ENCODE data around the gene CLEC2L. TPM values are rescaled to one million over a fixed set of nuclear protein-coding genes. Genes with fewer than 3 reads are reported as not detected.

Gene CLEC2L
- total RNA-seq, 1 donor from 2014 or later = 0.15 TPM

DNA sequence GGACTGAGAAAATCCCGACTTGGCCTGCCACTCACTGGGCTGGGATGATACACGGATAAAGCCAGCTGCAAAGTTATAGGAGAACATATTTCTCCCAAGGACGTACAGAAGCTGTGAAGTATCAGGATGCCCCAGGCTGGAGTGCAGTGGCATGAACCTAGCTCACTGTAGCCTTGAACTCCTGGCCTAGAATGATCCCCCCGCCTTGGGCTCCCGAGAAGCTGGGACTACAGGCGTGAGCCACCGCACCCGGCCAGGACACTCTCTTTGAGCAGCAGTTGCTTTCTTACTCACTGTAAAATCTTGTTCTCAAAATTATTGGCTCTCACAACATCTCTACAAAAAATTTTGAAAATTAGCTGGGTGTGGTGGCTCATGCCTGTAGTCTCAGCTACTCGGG, 50.4 kb downstream of the CLEC2L start:
- no peak overlapping the region for H3K9ac ChIP-seq
- no peaks in the 10 kb centered on the region for H3K79me2 ChIP-seq (ENCODE audit: low read depth)
- H3F3A ChIP-seq (ENCODE audit: low read depth) = no peaks in the 10 kb centered on the region
- H3K4me3 ChIP-seq = no peak overlapping the region
- TF ChIP-seq EZH2 (IDR thresholded peaks at IDR 0.05) (no peak), CTCF (IDR thresholded peaks at IDR 0.05) (no peak), EZH2phosphoT487 (IDR thresholded peaks at IDR 0.05) (no peak)
- no peaks in the 10 kb centered on the region for H3K27me3 ChIP-seq
- no peak overlapping the region for H3K27ac ChIP-seq
- DNase-seq (ENCODE audit: low spot score) = no peak
- Mint-ChIP-seq H3K27me3 (ENCODE audit: insufficient read depth, low read depth) (peaks cover 4% of the 10 kb centered on the region), H3K27ac (no peak overlapping the region), H3K9me3 (no peaks in the 10 kb centered on the region), H3K4me3 (no peak overlapping the region), H3K4me1 (peaks cover 3% of the 10 kb centered on the region), H3K36me3 (peaks cover 22% of the 10 kb centered on the region)
- H3K9me3 ChIP-seq (ENCODE audit: low read depth) = no peaks in the 10 kb centered on the region
- H2AFZ ChIP-seq (replicated peaks) = no peak overlapping the region
- peaks cover 4% of the 10 kb centered on the region for H3K4me1 ChIP-seq
- no peaks in the 10 kb centered on the region for H3K36me3 ChIP-seq
- no peaks in the 10 kb centered on the region for H4K20me1 ChIP-seq (ENCODE audit: low read depth)
- no peak overlapping the region for H3K4me2 ChIP-seq

GRCh38 chr7:139574618-139575337, 51.3 kb downstream of the CLEC2L start:
- Mint-ChIP-seq H3K36me3 (peaks cover 25% of the 10 kb centered on the region), H3K4me3 (no peak overlapping the region), H3K27ac (no peak overlapping the region), H3K4me1 (peaks cover 3% of the 10 kb centered on the region), H3K9me3 (no peaks in the 10 kb centered on the region), H3K27me3 (ENCODE audit: insufficient read depth, low read depth) (peaks cover 4% of the 10 kb centered on the region)
- no peaks in the 10 kb centered on the region for H3K36me3 ChIP-seq
- no peak overlapping the region for H3K27ac ChIP-seq
- H3K4me1 ChIP-seq = peaks cover 4% of the 10 kb centered on the region
- H3F3A ChIP-seq (ENCODE audit: low read depth) = no peaks in the 10 kb centered on the region
- no peak overlapping the region for H2AFZ ChIP-seq (replicated peaks)
- no peaks in the 10 kb centered on the region for H3K9me3 ChIP-seq (ENCODE audit: low read depth)
- no peaks in the 10 kb centered on the region for H3K79me2 ChIP-seq (ENCODE audit: low read depth)
- no peak overlapping the region for H3K4me2 ChIP-seq
- no peak for TF ChIP-seq EZH2phosphoT487 (IDR thresholded peaks at IDR 0.05)
- no peak for TF ChIP-seq EZH2 (IDR thresholded peaks at IDR 0.05)
- TF ChIP-seq CTCF (IDR thresholded peaks at IDR 0.05) = no peak
- H4K20me1 ChIP-seq (ENCODE audit: low read depth) = no peaks in the 10 kb centered on the region
- no peaks in the 10 kb centered on the region for H3K27me3 ChIP-seq
- H3K4me3 ChIP-seq = no peak overlapping the region
- H3K9ac ChIP-seq = no peak overlapping the region
- DNase-seq (ENCODE audit: low spot score) = no peak

DNA sequence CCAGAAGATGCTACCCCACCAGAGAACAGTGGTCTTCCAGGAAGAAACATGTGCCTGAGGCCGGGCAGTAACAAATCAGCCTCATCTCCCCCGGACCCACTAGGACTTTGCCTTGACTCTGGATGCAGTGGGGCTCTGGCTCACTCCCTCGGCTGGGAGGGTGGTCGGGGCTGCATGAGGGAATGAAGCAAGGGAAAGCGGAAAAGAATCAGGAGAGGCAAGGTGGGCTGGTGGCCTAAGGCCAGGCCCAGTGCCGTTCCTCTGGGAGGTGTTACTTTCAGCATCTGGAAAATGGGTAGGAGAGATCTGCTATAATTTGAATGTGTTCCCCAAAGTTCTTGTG, 51.8 kb downstream of the CLEC2L start:
- DNase-seq (ENCODE audit: low spot score) = no peak
- Histone ChIP-seq H3K27me3 (no peaks in the 10 kb centered on the region), H3K4me3 (no peak overlapping the region), H3K4me1 (no peaks in the 10 kb centered on the region), H3K79me2 (ENCODE audit: low read depth) (no peaks in the 10 kb centered on the region), H3K36me3 (no peaks in the 10 kb centered on the region), H3K9ac (no peak overlapping the region), H4K20me1 (ENCODE audit: low read depth) (no peaks in the 10 kb centered on the region), H3K4me2 (no peak overlapping the region), H3K9me3 (ENCODE audit: low read depth) (no peaks in the 10 kb centered on the region), H3F3A (ENCODE audit: low read depth) (no peaks in the 10 kb centered on the region), H2AFZ (replicated peaks) (no peak overlapping the region), H3K27ac (no peak overlapping the region)
- Mint-ChIP-seq H3K27ac (no peak overlapping the region), H3K27me3 (ENCODE audit: insufficient read depth, low read depth) (peaks cover 4% of the 10 kb centered on the region), H3K4me1 (peaks cover 3% of the 10 kb centered on the region), H3K9me3 (no peaks in the 10 kb centered on the region), H3K4me3 (peak overlapping the region; percentile 17), H3K36me3 (peaks cover 28% of the 10 kb centered on the region)
- TF ChIP-seq CTCF (IDR thresholded peaks at IDR 0.05) (no peak), EZH2 (IDR thresholded peaks at IDR 0.05) (no peak), EZH2phosphoT487 (IDR thresholded peaks at IDR 0.05) (no peak)
